ENCODE data around the gene CCL18. TPM values are rescaled to one million over a fixed set of nuclear protein-coding genes. Genes with fewer than 3 reads are reported as not detected.

The CCL18 gene
- total and polyA plus RNA-seq, 2 donors (not counting 3 experiments of a cell fraction or from before 2014, with no cell fraction given) = not detected

- H3K9ac ChIP-seq (replicated peaks; ENCODE audit: extremely low read depth, insufficient read depth, low read length) = no peak overlapping the region
- no peak for FAIRE-seq
Observed at GRCh38 chr17:36094746-36095145, 30.7 kb downstream of the CCL18 start.

More at GRCh38 chr17:36094746-36095145, 30.7 kb downstream of the CCL18 start:
- intact Hi-C loops (cut with micrococcal nuclease) = no loop called here
- Histone ChIP-seq H2AFZ (ENCODE audit: low read depth, low read length) (no peak overlapping the region), H3K4me2 (ENCODE audit: insufficient read depth, low read length) (no peak overlapping the region), H3K36me3 (ENCODE audit: control insufficient read depth in 2 of 2, extremely low read depth in 1 of 2, insufficient read depth in 2 of 2, low read length in 2 of 2) (no peaks in the 10 kb centered on the region), H3K9me1 (replicated peaks; ENCODE audit: control insufficient read depth, extremely low read depth, insufficient read depth, low read length) (no peaks in the 10 kb centered on the region), H3K4me1 (ENCODE audit: control insufficient read depth, extremely low read depth, insufficient read depth, low read length) (no peaks in the 10 kb centered on the region), H3K4me3 (replicated peaks in 1 of 3; ENCODE audit: insufficient read depth in 1 of 3, low read depth in 1 of 3, low read length in 3 of 3) (no peak overlapping the region), H3K27ac (ENCODE audit: insufficient read depth, low read depth, low read length) (no peak overlapping the region), H4K20me1 (replicated peaks; ENCODE audit: control insufficient read depth, extremely low read depth, insufficient read depth, low read length) (no peaks in the 10 kb centered on the region), H3K79me2 (ENCODE audit: control insufficient read depth, insufficient read depth, low read length) (no peaks in the 10 kb centered on the region), H3K27me3 (ENCODE audit: control insufficient read depth in 2 of 2, insufficient read depth in 2 of 2, low read length in 2 of 2) (peaks cover 4 to 6% of the 10 kb centered on the region in 2 experiments), H3K9me3 (replicated peaks; ENCODE audit: control insufficient read depth, insufficient read depth, low read length) (no peaks in the 10 kb centered on the region)
- BruUV-seq (replicated peaks) = no TSS peak
- ChIA-PET POLR2A (no interaction called here), CTCF (no interaction called here)
- TF ChIP-seq EZH2 (IDR thresholded peaks at IDR 0.05; ENCODE audit: borderline replicate concordance, low read depth, low read length, severe bottlenecking) (no peak), GATA2 (IDR thresholded peaks at IDR 0.05; ENCODE audit: insufficient read depth, insufficient read length, low read depth, low read length) (no peak), CTCF (IDR thresholded peaks at IDR 0.05; ENCODE audit: extremely low read depth in 1 of 2, insufficient read depth in 1 of 2, low read depth in 1 of 2, low read length in 2 of 2) (no peak), POLR2AphosphoS5 (IDR thresholded peaks at IDR 0.05; ENCODE audit: insufficient read depth, low read depth, low read length) (no peak), MYC (IDR thresholded peaks at IDR 0.05; ENCODE audit: low read depth, low read length) (no peak), JUN (IDR thresholded peaks at IDR 0.05; ENCODE audit: borderline replicate concordance, insufficient read depth, insufficient read length, low read depth) (no peak), MAX (IDR thresholded peaks at IDR 0.05; ENCODE audit: insufficient read depth, insufficient read length) (no peak), POLR2A (IDR thresholded peaks at IDR 0.05; ENCODE audit: low read depth, low read length) (no peak), FOS (IDR thresholded peaks at IDR 0.05; ENCODE audit: borderline replicate concordance, insufficient read depth, low read length) (no peak)
- dilution Hi-C loops (cut with MboI; ENCODE audit: extremely low pct_ligation_motif_present, low sequenced_read_pairs) = no loop called here
- DNase-seq (ENCODE audit: low read depth, low spot score) = no peak
